Duodenal mucosa (tissue), 2 donors: ENCODE measurements around the gene GYG1.

Experiments
- H3K27ac ChIP-seq: one replicate; pipeline ENCODE4 v1.7.0; 2013; ENCODE audit warnings: low read depth, low read length
- H3K27me3 ChIP-seq, 2 donors: one replicate each; pipeline ENCODE4 v1.7.0; 2013; ENCODE audit warnings: low read length in 2 of 2, control low read depth in 1 of 2; ENCODE audit not compliant: insufficient read depth in 2 of 2, control insufficient read depth in 1 of 2
- H3K36me3 ChIP-seq, 2 donors: one replicate each; pipeline ENCODE4 v1.7.0; 2013; ENCODE audit warnings: low read length in 2 of 2, control low read depth in 1 of 2; ENCODE audit not compliant: insufficient read depth in 2 of 2, control insufficient read depth in 1 of 2
- H3K4me1 ChIP-seq, 2 donors: one replicate each; pipeline ENCODE4 v1.7.0; 2013; ENCODE audit warnings: low read length in 2 of 2, control low read depth in 1 of 2; ENCODE audit not compliant: insufficient read depth in 2 of 2, control insufficient read depth in 1 of 2
- H3K4me3 ChIP-seq, 2 donors: one replicate each; pipeline ENCODE4 v1.7.0; 2013; ENCODE audit warnings: low read length in 2 of 2, low read depth in 1 of 2
- H3K9ac ChIP-seq, 2 donors: one replicate each; pipeline ENCODE4 v1.7.0; 2013; ENCODE audit warnings: low read length in 2 of 2, low read depth in 1 of 2
- H3K9me3 ChIP-seq, 2 donors: one replicate each; pipeline ENCODE4 v1.7.0; 2013; ENCODE audit warnings: low read length in 2 of 2, control low read depth in 1 of 2; ENCODE audit not compliant: control insufficient read depth in 1 of 2

Gene GYG1

DNA sequence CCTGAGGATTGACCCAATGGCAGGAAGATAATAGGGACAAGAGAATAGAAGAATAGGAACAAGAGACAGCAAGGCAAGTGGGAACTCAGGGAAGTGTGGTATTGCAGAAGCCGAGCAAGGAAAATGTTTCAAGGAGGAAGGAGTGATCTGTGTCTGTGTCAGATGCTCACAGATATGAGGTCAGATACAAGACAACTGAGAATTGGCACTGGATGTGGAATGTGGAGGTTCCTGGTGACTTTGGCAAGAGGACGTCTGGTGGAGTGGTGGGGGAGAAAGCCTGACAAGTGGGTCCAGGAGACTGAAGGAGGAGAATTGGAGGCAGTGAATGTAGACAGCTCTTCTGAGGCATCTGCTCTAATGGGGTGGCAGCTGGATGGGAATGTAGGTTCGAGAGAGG is 24.1 kb downstream of the GYG1 start:
- H3K9me3 ChIP-seq, result no peaks in the 10 kb centered on the region
- H3K4me1 ChIP-seq, result peaks cover 0 to 12% of the 10 kb centered on the region in 2 donors
- H3K27ac ChIP-seq, result no peak overlapping the region
- no peak overlapping the region for H3K4me3 ChIP-seq
- H3K9ac ChIP-seq, result no peak overlapping the region
- H3K27me3 ChIP-seq, result no peaks in the 10 kb centered on the region
- H3K36me3 ChIP-seq, result peaks cover 23 to 52% of the 10 kb centered on the region in 2 donors

- H3K9me3 ChIP-seq, result no peaks in the 10 kb centered on the region
- H3K9ac ChIP-seq, result no peak overlapping the region
- no peak overlapping the region for H3K4me3 ChIP-seq
- peaks cover 22 to 49% of the 10 kb centered on the region in 2 donors for H3K36me3 ChIP-seq
- H3K27me3 ChIP-seq, result no peaks in the 10 kb centered on the region
- peaks cover 0 to 6% of the 10 kb centered on the region in 2 donors for H3K4me1 ChIP-seq
- H3K27ac ChIP-seq, result no peak overlapping the region
Measured at GRCh38 chr3:149016242-149016641, 24.9 kb downstream of the GYG1 start.

DNA sequence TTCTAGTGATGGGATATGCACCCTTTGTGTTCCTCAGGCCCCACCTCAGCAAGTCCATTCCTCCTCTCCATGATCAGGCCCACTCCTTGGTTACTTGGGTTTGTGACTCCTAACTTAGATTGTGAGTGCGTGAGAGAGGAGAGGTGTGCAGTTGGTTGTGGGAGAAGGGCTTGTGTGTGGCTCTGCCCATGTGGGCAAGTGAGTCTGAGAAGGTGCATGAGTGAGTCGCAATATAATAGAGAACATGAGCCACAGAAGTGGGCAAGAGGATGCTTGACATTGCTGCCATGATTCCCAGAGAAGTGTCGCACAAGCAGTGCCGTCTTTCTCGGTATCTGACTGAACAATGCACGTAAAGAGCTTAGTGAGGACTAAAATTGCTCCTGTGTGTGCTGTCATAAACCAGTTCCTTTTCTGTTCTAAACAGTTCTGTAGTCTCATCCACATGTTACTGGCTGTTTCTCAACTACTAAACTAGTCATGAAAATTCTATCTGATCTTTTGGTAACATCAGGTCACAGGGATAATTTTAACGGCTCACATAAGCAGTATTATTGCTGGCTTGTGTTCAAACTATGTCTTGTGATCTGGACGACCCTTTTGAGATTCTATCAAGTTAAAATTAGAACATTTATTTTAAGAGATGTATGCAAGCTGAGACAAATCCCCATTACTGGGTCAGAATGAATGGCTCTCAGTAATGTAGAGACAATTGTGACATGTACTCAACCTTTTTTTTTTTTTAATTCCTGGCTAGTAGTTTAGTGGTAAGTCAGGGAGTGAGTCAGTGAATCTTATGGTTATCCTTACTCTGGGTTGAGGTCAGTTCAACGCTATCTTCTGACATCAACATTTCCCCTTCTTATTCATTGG is 25.6 kb downstream of the GYG1 start:
- Histone ChIP-seq H3K27me3 (no peaks in the 10 kb centered on the region), H3K9ac (no peak overlapping the region), H3K4me3 (no peak overlapping the region), H3K27ac (no peak overlapping the region), H3K4me1 (peaks cover 0 to 4% of the 10 kb centered on the region in 2 donors), H3K36me3 (peaks cover 19 to 52% of the 10 kb centered on the region in 2 donors), H3K9me3 (no peaks in the 10 kb centered on the region)

- H3K9ac ChIP-seq, result no peak overlapping the region
- H3K27me3 ChIP-seq, result no peaks in the 10 kb centered on the region
- H3K9me3 ChIP-seq, result no peaks in the 10 kb centered on the region
- H3K4me3 ChIP-seq, result no peak overlapping the region
- peaks cover 24 to 49% of the 10 kb centered on the region in 2 donors for H3K36me3 ChIP-seq
- peaks cover 0 to 4% of the 10 kb centered on the region in 2 donors for H3K4me1 ChIP-seq
- no peak overlapping the region for H3K27ac ChIP-seq
Measured at GRCh38 chr3:149018247-149018646, 26.9 kb downstream of the GYG1 start.

DNA sequence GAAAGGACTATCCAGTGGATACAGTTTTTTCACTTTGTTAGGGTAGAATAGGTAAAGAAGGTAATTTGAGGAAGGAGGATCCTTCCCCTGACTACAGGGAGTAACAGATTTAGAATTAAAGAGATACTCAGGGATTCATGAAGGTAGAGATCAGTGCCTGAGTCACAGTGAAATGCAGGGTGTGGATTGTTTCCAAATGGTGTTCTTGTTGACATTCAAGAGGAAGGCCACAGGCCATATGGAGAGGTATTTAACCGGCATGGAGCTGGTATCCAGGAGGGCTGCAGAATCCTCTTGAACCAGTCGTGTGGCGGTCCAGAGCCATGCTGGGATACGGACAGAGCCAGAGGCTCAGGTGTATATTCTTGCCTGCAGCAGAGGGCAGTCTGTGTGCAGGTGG is 28.2 kb downstream of the GYG1 start:
- H3K4me3 ChIP-seq, result no peak overlapping the region
- peaks cover 0 to 4% of the 10 kb centered on the region in 2 donors for H3K4me1 ChIP-seq
- peaks cover 21 to 49% of the 10 kb centered on the region in 2 donors for H3K36me3 ChIP-seq
- H3K9ac ChIP-seq, result no peak overlapping the region
- H3K27ac ChIP-seq, result no peak overlapping the region
- no peaks in the 10 kb centered on the region for H3K27me3 ChIP-seq
- no peaks in the 10 kb centered on the region for H3K9me3 ChIP-seq

DNA sequence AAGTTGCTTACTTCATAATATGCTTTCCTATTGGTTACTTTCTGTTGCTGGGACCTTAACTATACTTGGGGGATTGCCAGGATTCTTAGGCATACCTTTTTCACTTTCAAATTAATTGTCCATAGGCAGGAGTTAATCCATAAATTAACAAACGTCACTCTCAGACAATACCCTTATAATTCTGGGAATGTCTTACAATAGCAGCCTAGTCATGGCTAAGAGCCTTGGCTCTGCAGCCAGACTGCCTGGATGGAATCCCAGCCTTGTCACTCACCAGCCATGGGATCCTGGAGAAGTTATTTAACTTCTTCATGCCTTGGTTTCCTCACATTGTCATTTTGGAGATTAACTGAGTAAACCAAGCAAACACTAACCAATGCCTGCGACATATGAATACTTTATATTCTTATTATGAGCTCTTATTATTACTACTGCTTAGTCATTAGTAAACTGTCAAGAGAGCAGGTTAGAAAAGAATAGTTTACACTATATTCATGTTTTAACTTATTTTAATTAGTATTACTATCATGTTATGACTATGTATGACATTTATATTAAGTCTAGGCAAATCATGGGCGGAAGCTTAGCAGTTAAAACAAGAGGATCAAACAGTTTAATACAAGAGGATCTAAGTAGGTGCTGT is 29.0 kb downstream of the GYG1 start:
- H3K9ac ChIP-seq, result no peak overlapping the region
- H3K36me3 ChIP-seq, result peaks cover 21 to 55% of the 10 kb centered on the region in 2 donors
- peaks cover 0 to 4% of the 10 kb centered on the region in 2 donors for H3K4me1 ChIP-seq
- H3K4me3 ChIP-seq, result no peak overlapping the region
- H3K27ac ChIP-seq, result no peak overlapping the region
- H3K27me3 ChIP-seq, result no peaks in the 10 kb centered on the region
- H3K9me3 ChIP-seq, result peaks cover 0 to 4% of the 10 kb centered on the region in 2 donors

GRCh38 chr3:149020839-149021252 is 29.5 kb downstream of the GYG1 start:
- Histone ChIP-seq H3K27me3 (no peaks in the 10 kb centered on the region), H3K9ac (no peak overlapping the region), H3K27ac (no peak overlapping the region), H3K4me1 (peaks cover 0 to 4% of the 10 kb centered on the region in 2 donors), H3K4me3 (no peak overlapping the region), H3K36me3 (peaks cover 25 to 56% of the 10 kb centered on the region in 2 donors), H3K9me3 (peaks cover 0 to 4% of the 10 kb centered on the region in 2 donors)

GRCh38 chr3:149021830-149022229 is 30.5 kb downstream of the GYG1 start:
- H3K4me1 ChIP-seq, result peaks cover 0 to under 1% of the 10 kb centered on the region in 2 donors

DNA sequence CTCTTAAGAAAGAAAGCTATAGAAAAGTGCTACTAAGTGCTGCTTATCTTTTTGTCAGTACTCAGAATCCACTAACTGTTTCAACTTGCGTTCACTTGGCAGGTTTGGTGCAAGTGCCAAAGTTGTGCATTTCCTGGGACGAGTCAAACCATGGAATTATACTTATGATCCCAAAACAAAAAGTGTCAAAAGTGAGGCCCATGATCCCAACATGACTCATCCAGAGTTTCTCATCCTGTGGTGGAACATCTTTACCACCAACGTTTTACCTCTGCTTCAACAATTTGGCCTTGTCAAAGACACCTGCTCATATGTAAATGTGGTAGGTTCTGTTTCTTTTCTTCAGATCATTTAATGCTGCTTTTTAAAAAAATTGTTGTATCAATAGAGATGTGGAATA is 32.6 kb downstream of the GYG1 start:
- H3K27ac ChIP-seq, result no peak overlapping the region
- H3K27me3 ChIP-seq, result no peaks in the 10 kb centered on the region
- H3K36me3 ChIP-seq, result peaks cover 27 to 73% of the 10 kb centered on the region in 2 donors
- no peaks in the 10 kb centered on the region for H3K4me1 ChIP-seq
- no peak overlapping the region for H3K9ac ChIP-seq
- H3K4me3 ChIP-seq, result no peak overlapping the region
- peaks cover 0 to 4% of the 10 kb centered on the region in 2 donors for H3K9me3 ChIP-seq

More at GRCh38 chr3:149021830-149022229, 30.5 kb downstream of the GYG1 start:
- H3K27ac ChIP-seq, result no peak overlapping the region
- H3K9me3 ChIP-seq, result peaks cover 0 to 4% of the 10 kb centered on the region in 2 donors
- no peak overlapping the region for H3K9ac ChIP-seq
- H3K4me3 ChIP-seq, result no peak overlapping the region
- H3K27me3 ChIP-seq, result no peaks in the 10 kb centered on the region
- H3K36me3 ChIP-seq, result peaks cover 27 to 65% of the 10 kb centered on the region in 2 donors

DNA sequence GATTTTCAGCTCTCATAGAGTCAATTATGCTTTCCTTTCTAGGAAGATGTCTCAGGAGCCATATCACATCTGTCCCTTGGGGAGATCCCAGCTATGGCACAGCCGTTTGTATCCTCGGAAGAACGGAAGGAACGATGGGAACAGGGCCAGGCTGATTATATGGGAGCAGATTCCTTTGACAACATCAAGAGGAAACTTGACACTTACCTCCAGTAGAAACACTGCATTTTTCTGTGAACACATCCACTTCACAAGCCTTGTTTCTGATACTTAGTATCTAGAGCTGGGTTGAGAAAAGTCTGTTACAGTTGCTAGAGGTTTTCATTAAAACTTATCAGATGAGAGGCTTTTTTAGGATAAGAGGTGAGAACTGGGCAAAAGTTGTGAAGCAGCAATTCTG is 35.4 kb downstream of the GYG1 start:
- Histone ChIP-seq H3K9me3 (peaks cover 0 to 4% of the 10 kb centered on the region in 2 donors), H3K27ac (no peak overlapping the region), H3K9ac (no peak overlapping the region), H3K36me3 (peaks cover 19 to 57% of the 10 kb centered on the region in 2 donors), H3K4me3 (no peak overlapping the region), H3K27me3 (no peaks in the 10 kb centered on the region), H3K4me1 (no peaks in the 10 kb centered on the region)
